ENCODE results near the gene LSM3. TPM values are rescaled to one million over a fixed set of nuclear protein-coding genes. Genes with fewer than 3 reads are reported as not detected.

The LSM3 gene
- total and polyA plus RNA-seq, 9 of the 15 experiments (the other 6 are each of a cell fraction or from before 2014, with no cell fraction given), result 33.8 to 203 (median 61.2) TPM

- TF ChIP-seq AFF1 (IDR thresholded peaks at IDR 0.05; ENCODE audit: low read depth in 1 of 2, partially characterized antibody in 2 of 2) (peak in 1 of 2 experiments; percentile 68), MLX (CRISPR knock-in tag; conservative IDR thresholded peaks at IDR 0.05) (no peak), PYGO2 (tag; IDR thresholded peaks at IDR 0.05) (no peak), CBFA2T2 (conservative IDR thresholded peaks at IDR 0.05) (no peak), ZNF280A (IDR thresholded peaks at IDR 0.05; ENCODE audit: low read depth, partially characterized antibody) (no peak), ADNP (tag; IDR thresholded peaks at IDR 0.05) (0 out of 2 replicates have a peak, but pooled peaks have one; percentile 4), STAT5A (IDR thresholded peaks at IDR 0.05; ENCODE audit: borderline replicate concordance, low read length) (peak; percentile 66), ZNF212 (CRISPR knock-in tag; IDR thresholded peaks at IDR 0.05) (no peak), MXD1 (CRISPR knock-in tag; IDR thresholded peaks at IDR 0.05; ENCODE audit: borderline replicate concordance, poor library complexity, severe bottlenecking) (no peak), MEIS2 (IDR thresholded peaks at IDR 0.05; ENCODE audit: partially characterized antibody) (peak; percentile 49), BMI1 (IDR thresholded peaks at IDR 0.05; ENCODE audit: low read length) (no peak), ZC3H4 (CRISPR knock-in tag; IDR thresholded peaks at IDR 0.05; ENCODE audit: borderline replicate concordance) (no peak), SMARCB1 (IDR thresholded peaks at IDR 0.05; ENCODE audit: insufficient read length, low read depth) (no peak), CSDE1 (IDR thresholded peaks at IDR 0.05) (no peak), SRSF9 (IDR thresholded peaks at IDR 0.05; ENCODE audit: borderline replicate concordance, low read depth, low read length) (no peak), CHCHD3 (CRISPR knock-in tag; IDR thresholded peaks at IDR 0.05) (no peak)
- TF ChIP-seq, protein P1, sequence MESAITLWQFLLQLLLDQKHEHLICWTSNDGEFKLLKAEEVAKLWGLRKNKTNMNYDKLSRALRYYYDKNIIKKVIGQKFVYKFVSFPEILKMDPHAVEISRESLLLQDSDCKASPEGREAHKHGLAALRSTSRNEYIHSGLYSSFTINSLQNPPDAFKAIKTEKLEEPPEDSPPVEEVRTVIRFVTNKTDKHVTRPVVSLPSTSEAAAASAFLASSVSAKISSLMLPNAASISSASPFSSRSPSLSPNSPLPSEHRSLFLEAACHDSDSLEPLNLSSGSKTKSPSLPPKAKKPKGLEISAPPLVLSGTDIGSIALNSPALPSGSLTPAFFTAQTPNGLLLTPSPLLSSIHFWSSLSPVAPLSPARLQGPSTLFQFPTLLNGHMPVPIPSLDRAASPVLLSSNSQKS (CRISPR knock-in tag; IDR thresholded peaks at IDR 0.05), result no peak
These were observed 26.1 kb downstream of the LSM3 start (continued) for GRCh38 chr3:14204515-14205284.

All from K562 (cell line).